NCI-H2029 (cell line): ENCODE data around the gene OSCP1.

ENCODE experiments used
- DNase-seq: peaks from one replicate; lab custom pipeline; 2025; lab: John Stamatoyannopoulos, UW

The OSCP1 gene

GRCh38 chr1:36401602-36402503 is 48.4 kb downstream of the OSCP1 start:
- no peak for DNase-seq

GRCh38 chr1:36400825-36401601 is 49.2 kb downstream of the OSCP1 start:
- no peak for DNase-seq

DNA sequence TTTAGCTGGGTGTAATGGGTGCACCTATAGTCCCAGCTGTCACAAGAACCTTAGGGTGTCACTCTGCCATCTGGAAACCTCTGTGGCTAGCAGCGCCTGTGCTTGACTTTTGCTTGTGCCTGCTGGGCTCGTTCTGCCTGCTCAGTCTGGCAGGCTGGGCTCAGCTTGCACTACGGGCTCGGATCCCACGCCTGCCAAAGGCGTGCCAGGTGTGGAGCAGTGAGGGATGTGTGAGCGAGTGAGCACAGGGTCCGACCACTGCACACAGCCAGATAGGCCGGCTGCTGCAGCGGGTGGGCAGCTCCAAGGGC is 49.8 kb downstream of the OSCP1 start:
- no peak for DNase-seq

- no peak for DNase-seq
Observed at GRCh38 chr1:36398370-36398977, 51.8 kb downstream of the OSCP1 start.

- DNase-seq = peak; percentile 89
Observed at GRCh38 chr1:36397378-36398230, 52.6 kb downstream of the OSCP1 start, which contains the start of gene LSM10. TSS of gene LSM10 (minus strand) at chr1:36397908. CDS start at chr1:36394129, 3,779 bp downstream.

- DNase-seq = no peak
Observed at GRCh38 chr1:36397083-36397377, 53.2 kb downstream of the OSCP1 start.

DNA sequence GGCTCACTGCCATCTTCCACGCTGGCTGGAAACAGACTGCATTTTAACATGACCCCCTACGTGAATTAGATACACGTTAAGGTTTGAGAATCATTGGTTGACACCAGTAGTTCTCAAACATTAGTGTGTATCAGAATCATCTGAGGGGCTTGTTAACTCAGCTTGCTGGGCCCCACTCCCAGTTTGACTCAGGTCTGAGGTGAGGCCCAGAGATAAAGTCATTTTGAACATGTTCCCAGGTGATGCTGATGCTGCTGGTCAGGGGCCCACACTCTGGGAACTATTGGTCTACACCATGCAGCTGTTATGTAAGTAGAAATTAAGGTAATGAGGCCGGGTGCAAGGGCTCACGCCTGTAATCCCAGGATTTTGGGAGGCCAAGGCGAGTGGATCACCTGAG is 53.9 kb downstream of the OSCP1 start:
- no peak for DNase-seq

GRCh38 chr1:36393686-36394085 is 56.6 kb downstream of the OSCP1 start:
- no peak for DNase-seq

GRCh38 chr1:36392836-36393235 is 57.4 kb downstream of the OSCP1 start:
- no peak for DNase-seq

GRCh38 chr1:36391271-36391670 is 59.0 kb downstream of the OSCP1 start:
- DNase-seq = no peak

DNA sequence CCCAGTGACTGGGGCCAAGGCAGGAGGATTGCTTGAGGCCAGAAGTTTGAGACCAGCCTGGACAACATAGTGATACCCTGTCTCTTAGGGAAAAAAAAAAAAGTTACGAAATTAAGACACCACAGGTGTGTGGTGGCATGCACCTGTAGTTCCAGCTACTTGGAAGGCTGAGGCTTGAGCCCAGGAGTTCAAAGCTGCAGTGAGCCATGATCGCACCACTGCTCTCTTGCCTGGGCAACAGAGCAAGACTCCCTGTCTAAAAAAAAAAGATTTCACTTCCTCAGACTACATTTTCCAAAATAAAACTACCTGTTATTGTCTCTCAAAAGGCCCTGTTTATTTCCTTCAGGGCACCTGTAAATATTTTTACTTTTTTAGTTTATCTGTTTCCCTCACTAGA is 59.8 kb downstream of the OSCP1 start:
- no peak for DNase-seq

- DNase-seq = no peak
Observed at GRCh38 chr1:36389999-36390398, 60.3 kb downstream of the OSCP1 start.

DNA sequence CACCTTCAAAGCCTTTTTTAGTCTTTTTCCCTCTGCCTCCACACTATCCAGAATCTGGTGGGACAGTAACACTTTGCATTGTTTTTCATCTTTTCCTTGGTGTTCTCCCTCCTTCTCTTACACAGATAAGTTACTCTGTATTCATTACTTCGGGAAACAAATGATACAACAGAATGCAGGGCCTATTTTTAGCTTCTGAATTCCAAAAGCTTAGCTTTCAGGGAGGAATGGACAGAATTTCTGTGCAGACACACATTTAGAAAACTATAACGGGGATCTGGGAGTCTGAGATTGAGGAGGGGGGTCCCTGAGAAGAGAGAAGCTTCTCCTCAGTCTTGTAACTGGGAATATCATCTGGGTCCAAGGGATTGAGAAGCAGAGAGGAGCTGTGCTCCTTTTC is 61.0 kb downstream of the OSCP1 start:
- DNase-seq = no peak

DNA sequence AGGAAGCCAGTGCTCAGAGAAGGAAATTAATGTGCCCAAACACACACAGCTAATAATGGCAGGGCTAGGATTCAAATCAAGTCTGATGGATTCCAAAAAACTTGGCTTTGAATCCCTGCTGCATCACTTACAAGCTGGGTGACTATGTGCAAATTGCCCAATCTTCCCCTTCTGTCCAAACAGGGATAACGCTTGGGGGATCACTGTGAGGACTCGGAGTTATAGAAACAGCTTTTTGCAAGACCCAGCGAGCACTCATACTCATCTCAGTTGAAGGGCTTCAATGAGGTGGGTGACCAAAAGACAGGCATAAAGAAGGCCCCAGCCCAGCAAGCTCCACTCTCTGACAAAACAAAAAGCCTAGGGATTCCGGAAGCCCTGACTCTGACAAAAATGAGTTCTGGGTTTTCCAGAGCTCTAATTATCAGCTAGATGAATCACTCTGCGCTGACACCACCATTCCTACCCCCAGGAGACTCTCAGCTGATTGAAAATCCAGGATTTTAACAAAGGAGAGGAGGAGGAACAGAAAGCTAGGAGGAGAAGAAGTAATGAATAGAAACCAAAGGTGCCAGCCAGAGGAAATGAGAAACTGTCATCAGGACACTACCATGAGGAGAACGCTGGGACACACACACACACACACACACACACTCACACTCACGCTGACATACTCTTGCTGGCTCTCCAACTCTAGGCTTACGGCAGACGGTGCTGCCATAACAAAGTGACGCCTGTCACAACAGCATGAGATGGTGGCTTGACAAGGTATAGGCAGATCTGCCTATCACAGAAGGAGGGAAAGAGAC is 62.9 kb downstream of the OSCP1 start:
- no peak for DNase-seq

GRCh38 chr1:36386265-36387140 is 63.7 kb downstream of the OSCP1 start:
- DNase-seq = peak; percentile 86

DNA sequence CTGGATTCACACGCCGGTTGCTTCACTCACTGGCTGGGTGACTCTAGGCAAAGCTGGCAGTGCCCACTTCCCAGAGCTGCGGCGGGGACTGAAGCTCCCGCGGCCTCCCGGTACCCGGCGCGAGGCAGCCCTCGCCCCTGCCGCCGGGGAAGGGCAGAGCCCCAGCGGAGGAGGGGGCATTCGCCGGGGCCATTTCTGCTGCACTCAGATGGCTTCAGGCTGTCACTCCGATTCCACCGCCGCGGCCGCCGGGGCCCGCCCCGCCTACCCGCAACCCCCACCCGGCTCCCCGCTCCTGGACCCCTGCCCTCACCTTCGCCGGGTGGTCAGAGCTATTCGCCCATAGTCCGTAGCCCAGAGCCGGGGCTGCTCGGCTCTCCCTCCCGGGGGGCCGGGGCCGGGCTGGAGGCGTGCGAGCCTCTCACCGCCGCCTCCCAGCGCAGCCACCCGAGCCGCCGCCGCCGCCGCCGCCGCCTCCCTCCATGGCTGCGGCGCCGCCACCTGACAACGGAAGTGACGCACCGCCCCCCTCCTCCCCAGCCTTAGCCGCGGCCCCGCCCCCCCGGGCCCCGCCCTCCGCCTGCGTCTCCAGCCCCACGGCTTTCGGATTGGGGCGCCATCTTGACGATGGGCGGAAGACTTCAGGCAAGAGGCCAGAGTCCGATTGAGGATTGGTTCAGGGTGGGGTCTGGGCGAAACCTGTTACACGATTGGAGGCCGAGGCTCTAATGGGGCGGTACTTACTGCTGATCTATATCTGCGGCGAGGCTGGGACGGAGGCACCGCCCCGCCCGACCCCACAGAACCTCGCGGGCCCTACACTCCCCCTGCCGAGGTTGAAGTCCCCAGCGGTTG is 64.6 kb downstream of the OSCP1 start, which contains the start of gene STK40:
STK40 (minus strand) TSS at position 515 of the 855 bp plus-strand sequence. CDS start 24,592 bp downstream, outside the sequence.
- peak; percentile 97 for DNase-seq

DNA sequence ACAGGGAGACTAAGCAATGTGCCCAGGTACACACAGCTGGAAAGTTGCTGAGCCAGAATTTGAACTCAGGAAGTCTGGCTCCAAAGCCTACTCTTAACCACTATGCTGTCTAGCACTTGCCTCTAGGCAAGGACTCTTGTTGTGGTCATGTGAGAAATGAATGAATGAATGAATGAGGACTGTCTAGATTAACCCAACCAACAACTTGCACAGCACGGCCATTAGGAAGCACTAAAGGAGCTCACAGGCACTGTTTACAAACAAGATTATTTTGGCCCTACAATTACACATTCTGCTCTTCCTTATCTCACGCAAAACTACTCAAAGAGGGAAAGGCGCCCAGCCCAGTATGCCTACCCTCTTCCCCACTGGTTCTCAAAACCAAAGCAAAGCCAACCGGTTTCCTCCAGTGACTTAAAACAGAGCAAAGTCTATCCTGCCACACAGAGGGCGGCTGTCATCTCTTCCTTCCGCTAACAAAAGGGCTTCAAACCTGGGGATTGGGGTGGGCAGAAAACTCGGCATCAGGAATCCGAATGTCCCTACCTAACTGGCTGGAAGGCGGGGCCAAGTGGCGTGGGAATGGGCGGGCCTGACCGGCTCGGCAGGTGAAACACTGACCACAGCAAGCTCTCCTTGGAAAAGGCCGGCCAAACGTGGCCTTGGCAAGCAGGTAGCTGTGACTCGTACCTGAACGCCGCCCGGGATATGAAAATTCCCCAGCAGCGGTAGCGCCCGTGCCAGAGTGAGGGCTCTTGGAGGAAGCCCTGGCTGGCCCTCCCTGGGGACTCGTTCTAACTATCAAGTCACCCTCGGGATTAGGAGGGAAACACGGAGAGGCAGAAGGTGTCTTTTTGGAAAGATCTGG is 65.5 kb downstream of the OSCP1 start:
- DNase-seq = peak; percentile 71

GRCh38 chr1:36383240-36383639 is 67.0 kb downstream of the OSCP1 start:
- DNase-seq = no peak
